Umbilical cord (tissue), 2 donors: Measurements from ENCODE around the gene HMGCLL1. TPM values are rescaled to one million over a fixed set of nuclear protein-coding genes. Genes with fewer than 3 reads are reported as not detected.

Experiments used
- DNase-seq: peaks from one replicate; pipeline ENCODE4 v3.0.0-alpha.2; 2015; ENCODE audit warnings: low spot score
- total RNA-seq: library from RNA; depleted of rRNA; stranded (reverse); fragments of >200 nt; gene quantifications from one replicate; pipeline ENCODE4 v1.2.3, GENCODE V29; 2014; ENCODE audit warnings: low replicate concordance; ENCODE audit not compliant: insufficient read depth

The HMGCLL1 gene
- total RNA-seq = 10.6 TPM

DNA sequence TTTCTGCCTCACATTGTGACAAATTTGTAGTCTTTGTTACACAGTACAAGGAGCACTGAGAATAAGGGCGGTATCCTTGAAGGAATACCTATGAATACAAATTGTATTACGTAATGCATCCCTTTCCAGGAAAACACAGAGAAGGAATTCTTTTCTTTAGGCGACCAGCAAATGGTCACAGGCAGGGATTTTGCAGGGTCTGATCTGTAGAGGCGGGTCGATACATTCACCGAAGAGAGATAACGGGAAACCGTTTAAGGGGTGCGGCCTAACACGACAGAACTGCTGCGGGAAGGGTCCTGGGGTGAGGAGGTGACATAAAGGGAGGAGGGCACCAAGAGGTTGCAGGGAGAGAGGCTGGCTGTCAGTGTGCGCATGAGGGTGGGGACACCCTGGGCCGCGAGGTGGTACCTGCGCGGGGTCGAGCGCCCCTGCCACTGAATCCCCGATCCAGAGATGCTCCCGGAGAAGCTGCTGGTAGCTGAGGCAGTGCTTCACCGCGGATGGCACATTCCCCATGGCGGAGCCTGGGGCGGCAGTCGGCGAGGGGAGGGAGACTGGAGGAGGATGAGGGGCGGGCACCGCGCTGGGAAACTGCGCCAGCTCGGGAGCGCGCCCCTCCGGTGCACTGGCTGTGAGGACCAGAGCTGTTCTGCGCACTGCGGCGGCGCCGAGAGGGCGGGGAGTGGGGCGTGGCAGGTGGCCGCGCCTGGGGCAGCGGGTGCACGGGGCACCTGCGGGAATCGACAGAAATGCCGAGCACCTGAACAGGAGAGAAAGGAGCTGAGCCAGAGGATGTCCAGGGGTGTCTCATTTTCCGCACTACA lies at the start of gene HMGCLL1:
TSS of gene HMGCLL1 (minus strand) at position 656 of the 827 bp plus-strand sequence. CDS start at position 519, 137 bp downstream.
- peak; percentile 83 for DNase-seq

DNA sequence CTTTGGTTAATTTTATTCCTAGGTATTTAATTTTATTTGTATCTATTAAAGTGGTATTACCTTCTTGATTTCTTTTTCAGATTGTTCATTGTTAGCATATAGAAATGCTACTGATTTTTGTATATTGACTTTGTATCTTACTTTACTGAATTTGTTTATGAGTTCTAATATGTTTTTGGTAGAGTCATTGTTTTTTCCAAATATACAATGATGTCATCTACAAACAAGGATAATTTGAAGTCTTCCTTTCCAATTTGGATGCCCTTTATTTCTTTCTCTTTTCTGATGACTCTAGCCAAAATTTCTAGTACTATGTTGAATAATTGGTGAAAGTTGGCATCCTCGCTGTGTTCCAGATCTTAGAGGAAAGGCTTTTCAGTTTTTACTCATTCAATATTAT lies 43.0 kb upstream of the HMGCLL1 start:
- no peak for DNase-seq

DNA sequence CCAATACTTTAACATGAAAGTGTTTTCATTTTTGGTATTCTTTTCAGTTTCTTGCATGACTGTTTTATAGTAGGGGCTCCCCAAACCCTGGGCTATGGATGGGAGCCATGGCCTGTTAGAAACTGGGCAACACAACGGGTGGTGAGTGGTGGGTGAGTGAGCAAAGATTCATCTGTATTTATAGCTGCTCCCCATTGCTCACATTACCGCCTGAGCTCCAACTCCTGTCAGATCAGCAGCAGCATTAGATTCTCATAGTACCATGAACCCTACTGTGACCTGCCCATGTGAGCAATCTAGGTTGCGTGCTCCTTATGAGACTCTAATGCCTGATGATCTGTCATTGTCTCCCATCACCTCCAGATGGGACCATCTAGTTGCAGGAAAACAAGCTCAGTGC lies 42.3 kb upstream of the HMGCLL1 start:
- DNase-seq = no peak

DNA sequence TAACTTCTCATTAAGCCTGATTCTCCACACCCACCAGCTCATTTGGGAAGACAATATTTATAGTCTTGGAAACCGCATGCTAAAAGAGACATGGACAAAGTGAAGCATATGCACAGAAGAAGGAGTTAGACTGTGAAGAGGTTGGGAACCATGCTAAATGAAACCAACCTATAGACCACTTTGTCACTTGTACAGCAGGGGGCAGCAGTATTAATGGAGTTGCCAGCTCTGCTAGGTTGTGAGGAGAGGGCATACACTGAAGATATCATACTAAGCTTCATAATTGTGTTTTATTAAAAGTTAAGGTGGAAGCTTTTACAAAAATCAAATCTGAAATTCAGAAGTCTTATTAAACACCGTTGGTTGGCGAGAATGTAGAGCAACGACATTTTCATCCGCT lies 38.3 kb upstream of the HMGCLL1 start:
- peak; percentile 2 for DNase-seq

DNA sequence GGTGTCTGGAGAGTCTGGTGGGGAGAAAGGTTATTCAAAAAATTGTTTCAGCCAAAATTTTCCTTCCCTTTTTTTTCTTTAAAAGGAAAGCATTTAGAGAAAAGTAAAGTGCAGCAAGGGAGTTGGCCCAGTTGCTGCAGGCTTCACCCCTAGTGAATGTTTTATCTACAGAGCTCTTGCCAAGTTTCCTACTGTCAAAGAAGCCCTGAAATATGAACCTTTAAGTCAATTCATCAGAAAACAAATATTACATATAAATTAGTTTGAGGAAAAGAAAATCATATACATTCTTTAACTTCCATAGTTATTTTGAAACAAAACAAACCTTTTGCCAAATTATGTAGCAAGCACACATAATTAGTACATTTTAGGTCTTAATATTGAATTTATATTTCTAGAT lies 25.0 kb upstream of the HMGCLL1 start:
- DNase-seq = peak; percentile 23

DNA sequence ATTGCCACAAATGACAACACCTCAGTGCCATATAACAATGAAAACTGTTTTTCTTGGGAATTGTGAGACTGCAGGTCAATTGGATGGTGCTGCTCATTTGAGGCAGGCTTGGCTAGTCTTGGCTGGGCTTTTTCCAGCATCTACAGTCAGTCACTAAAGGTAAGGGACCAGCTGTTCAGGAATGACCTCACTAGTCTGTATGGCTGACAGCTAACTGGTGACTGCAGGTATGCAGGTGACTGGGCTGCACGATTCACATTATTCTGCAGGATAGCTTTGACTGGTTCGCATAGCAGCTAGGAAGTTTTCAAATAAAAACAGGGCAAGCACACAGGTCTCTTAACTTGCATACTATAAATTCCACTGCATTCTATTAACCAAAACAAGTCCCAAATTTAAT lies 22.1 kb upstream of the HMGCLL1 start:
- DNase-seq = no peak

DNA sequence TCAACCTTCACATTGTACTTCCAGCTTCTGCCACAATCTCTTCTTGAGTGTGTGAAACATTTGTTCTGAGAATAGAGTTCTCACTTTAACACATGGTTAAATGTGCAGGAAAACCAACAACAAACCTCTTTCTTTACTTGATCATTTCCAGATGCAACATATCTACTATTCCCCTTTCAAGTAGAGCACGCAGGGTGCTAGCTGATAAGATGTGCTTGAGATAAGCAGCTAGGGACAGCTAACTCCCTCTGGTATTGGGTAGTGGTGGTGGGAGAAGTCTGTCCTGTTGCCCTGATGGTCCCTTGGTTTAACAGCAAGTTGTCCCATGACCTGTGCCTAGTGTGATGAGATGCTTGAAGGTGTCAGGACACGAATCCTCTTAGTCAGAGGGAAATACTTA lies 15.4 kb upstream of the HMGCLL1 start:
- no peak for DNase-seq

DNA sequence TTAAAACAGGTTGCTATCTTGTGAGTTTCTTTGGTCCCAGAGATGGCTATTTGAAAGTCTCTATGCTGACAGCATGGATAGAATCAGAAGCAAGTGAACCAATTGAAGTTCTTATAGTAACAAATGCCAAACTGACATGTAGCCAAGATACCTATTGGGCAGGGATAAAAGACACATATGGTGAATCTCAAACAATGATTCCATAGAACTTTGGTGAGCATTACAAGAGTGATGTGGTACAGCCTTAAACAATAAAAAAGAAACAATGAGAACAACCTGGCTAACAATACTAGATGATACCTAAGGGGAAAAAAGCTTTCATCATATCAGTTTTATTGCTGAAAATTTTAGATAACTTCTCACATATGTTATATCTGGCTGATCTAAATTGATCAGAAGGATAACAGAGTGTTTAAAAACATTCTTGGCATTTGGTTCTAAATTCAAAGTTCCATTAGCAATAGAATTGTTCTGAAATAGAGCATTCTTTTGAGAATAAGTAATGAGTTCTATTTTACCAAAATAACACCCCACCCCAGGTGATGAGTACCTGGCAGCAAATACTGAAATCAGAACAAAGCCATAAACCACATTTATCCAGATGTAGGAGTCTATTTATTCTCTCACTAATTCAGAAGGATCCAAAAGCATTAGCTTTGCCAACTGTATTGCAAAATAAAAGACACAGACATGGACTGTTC lies 5.8 kb upstream of the HMGCLL1 start:
- DNase-seq = no peak

DNA sequence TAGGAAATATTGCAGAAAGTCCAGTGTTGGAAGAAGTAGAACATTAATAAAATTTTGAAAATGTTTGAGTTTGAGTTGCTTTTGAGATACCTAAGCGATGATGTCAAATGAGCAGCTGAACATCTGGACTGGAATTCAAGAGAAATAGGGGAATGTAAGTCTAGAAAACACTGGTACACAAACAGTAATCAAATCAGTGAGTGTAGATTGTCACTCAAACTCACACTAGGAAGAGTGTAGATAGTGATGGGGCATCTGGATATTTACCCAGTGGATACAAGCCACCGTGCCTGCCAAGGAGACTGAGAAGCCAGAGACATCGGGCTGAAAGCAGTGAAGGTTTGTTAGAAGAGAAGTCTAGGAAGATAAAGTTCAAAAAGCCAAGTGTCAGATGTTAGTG lies 2.2 kb downstream of the HMGCLL1 start:
- no peak for DNase-seq

DNA sequence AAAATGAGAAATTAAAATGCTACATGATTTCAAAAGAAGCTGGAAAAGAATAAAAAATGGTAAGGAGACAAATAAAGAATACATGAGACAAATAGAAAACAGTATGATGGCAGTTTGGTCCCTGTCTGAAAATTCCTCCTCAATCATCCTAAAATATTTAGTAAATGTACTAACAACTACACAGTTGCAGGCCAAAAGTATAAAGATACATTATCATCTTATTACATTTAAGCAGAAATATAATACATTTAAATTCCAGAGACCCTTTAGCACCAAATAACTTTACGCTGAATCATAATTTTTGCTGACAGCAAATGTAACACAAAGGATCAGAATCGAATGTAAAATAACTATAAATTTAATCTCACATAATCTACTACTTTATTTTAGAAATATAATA lies 4.4 kb downstream of the HMGCLL1 start:
- DNase-seq = no peak

DNA sequence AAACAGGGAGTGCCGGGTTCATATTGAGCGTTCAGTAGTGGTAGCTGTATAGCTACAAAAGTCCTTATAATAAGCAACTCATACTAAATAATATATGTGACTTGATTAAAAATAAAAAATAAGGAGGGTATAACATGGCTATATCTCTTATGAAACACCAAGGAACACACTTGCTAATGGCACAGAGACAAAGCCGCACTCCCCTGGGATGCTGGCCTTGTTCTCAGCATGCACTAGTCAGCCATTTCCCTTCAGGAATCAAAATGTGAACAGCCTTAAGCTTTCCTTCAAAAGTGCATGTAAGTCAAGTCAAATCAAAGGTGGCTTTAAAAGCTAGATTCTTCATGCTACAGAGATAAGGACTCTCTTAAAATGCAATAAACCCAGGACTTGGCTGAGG lies 9.4 kb downstream of the HMGCLL1 start:
- DNase-seq = peak; percentile 63

DNA sequence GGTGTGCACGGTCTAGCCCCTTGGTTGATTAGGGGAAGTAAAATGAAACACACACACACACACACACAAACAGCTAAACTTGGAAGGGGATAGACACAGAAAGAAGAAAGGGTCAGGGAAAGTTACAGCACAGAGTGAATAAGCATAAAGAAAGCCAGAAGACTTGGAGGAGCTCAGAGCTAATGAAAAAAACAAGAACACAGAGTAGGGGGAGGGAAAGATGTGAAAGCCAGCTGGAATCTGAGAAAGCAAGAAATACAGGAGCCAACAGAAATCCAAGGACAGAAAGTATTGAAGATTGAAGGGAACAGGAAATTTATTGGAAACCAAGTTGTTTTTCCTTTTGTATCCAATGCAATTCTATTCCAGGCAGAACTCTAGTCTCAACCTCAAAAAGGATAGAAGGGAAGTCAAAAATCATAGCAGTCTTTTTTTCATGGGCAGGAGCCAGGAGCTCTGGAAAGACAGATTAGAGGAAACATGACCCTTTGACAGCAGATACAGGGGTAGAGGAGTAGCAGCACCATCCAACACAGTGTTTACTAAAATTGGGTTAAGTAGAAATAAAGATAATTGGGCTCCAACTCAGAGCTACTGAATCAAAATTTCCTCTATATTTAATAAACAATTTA lies 10.1 kb downstream of the HMGCLL1 start:
- peak; percentile 91 for DNase-seq

DNA sequence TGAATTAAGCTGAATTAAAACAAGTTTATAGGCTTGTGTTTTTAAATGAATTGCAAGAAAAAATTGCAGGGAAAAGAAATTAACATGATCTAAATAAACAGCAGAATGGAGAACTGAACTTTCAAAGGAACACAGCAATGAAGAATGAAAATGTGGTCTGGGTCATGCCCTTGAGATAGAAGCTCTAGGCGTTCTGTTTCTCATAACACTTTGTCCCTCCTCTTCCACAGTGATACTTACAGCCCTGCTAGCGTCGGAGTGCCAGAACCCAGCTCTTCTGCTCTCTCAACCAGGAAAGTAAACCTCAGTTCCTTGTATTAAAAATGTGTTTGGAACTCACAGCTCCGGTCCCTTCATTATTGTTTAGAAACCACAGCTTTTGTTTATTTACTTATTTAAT lies 11.4 kb downstream of the HMGCLL1 start:
- peak; percentile 61 for DNase-seq

DNA sequence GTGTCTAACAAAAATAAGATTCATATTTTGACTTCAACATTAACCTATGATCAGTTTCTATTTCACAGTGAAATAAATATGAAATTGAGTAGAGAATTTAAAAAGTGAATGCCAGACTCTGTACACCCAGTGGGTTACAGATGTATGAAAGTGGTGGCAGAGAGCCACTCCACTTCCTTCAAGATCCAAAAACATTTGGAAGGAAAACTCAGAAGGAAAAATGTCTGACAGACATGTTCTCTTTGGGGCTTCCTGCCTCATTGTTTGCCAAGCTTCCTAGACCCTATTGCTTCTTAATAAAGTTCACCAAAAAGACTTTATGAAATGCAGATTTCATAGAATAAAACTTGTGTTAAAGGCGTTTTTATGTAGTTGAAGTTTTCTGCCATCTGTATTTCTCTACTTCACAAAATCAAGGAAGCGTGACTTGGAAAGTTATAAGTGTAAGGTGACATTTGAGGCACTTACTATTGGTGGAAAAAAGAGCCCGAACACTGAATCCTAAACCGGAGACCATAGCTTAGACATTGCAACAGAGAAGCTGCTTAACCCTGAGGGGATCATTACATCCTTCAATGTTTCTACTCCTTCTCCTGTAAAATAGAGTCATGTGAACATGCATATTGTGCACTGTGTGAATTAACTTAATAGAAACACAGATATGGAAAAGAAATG lies 12.8 kb downstream of the HMGCLL1 start:
- no peak for DNase-seq

DNA sequence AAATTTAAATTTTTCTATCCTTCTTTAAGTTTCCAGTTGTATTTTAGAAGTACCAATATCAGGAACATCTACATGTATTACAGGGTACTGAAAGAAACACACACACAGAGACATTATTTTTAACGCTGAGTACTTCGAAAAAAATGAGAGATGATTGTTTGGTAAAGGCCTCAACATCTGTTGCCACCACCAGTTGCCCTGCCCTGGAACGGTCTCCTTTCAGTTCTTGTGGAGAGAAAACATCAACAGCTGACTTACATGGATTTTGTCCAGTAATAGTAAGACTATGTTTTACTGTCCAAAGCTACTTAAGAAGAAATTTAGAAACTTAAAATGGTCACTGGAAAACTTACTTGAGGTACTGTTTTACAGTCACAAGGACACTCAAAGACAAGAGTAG lies 16.7 kb downstream of the HMGCLL1 start:
- DNase-seq = no peak

DNA sequence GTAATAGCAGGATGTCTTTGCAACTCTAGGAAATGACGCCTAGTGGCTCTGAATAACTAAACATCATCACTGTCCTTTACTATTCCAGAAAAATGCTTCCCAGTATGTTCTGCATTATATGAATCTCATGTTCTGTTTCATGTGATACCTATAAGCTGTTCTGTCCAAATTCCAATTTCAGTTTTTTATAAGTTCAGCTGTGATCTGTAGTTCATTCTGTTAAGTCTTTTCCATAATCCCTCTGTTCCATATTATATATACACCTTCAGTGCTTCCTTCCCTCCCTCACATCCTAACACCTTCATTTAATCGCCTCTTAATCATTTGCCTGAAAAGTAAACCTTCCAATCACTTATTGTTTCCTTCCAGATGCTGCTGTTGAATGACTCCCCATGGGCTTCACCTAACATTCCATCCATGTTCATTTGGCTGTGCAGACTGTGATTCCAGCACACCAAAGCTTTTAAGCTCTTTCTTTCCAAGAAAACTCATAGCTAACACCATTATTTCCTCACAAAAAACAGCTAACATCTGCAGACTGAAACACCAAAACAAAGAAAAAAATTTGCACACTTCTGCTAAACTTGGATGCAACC lies 18.6 kb downstream of the HMGCLL1 start:
- no peak for DNase-seq

DNA sequence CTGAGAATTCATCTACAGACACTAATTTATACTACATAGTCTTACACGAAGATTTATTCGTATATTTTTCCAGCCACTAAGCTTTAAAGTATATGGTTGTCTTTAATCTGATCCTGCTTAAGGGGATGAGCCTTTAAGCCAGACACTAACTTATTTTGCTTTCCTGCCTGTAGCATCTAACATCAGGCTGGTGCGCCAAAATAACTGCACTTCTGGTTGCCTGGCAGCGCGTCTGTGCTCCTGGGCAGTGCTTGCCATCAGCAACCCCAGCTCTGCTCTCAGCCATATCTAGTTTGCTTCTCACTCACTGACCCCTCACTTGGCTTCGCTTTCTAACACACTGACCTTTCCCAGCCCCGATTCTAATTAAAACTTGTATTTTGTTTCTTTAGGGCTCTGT lies 21.8 kb downstream of the HMGCLL1 start:
- DNase-seq = peak; percentile 93

DNA sequence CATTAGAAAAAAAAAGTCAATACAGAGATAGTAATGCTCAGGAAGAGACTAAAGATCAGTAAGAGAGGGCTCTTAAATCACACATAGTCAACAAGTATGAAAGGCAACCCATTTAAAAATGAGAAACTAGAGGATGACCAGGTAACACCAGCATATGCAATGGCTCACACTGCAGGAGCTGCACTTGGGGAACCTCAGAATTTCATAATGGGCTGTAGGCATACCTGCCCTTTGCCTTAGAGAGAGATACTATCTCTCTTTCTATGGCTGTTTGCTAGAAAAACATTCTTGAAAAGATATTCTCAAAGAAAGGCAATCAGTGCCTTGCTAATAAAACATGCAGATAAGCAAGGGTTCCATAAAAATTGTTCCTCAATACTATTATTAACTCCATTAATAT lies 33.2 kb downstream of the HMGCLL1 start:
- no peak for DNase-seq

DNA sequence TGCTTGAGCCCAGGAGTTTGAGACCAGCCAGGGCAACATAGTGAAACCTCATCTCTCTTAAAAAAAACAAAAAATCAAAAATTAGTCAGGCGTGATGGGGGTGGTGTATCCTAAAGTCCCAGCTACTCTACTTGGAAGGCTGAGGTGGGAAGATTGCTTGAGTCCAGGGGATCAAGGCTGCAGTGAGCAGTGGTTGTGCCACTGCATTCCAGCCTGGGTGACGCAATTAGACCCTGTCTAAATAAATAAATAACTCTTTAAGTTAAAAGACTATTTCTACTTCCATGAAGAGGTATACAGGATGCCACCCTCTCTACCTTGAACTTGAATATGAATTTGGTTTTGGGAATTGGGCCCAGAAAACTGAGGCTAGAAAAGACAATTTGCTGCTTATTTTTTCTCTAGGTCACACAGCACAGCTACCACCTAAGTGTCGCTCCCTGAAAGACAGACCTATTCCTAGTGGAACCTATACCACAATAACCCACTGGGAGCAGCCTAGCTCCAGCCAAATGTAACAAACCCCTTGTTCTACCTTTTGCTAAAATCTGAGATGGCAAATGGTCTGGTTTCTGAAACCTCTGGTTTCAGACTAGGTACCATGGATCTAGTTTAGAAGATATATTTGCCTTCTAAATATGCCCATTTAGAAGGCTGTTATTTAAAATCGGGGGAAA lies 35.2 kb downstream of the HMGCLL1 start:
- DNase-seq = no peak

DNA sequence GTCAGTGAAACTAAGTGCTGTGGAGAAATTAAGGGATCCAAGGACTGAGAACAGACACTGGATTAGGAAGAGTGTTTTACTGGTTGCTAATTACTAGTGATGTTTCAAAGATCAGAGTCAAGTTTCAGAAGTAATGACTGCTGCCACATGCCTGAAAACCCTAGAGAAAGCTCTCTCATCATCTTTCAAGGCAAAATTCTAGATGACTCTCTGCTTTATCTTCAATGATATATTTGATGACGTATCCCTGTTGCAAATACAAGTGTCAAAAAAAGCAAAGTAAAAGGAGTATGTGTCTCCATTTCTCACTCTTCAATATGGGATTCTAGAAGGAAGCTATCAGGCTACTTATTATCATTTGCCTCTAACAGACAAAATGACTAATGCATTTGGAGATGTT lies 38.0 kb downstream of the HMGCLL1 start:
- DNase-seq = no peak

DNA sequence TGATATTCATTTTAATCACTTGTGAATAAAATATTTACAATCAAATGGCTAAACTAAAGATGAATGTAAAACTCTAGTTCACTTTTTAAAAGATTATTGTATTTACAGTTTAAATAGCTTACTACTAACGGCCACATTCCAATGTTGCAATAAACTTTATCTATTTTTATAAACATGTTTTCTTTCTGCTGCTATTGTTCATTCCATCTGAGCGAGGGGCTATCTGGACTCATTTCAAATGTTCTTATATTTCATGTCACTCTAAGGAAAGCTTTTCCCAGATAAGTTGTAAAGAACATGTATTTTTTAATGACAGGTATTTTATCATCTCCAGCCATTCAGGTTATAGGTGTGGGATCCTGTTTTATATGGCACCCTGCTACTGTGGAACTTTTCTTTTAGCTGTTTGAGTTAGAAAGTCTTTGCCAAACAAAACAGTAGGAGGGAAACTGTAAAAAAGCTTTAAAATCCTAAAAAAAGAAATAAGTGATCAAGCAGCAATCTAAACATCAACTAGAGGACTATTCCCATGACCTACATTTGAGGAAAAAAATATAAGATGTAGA lies 42.5 kb downstream of the HMGCLL1 start:
- no peak for DNase-seq
